HG02973 (cell line): ENCODE measurements around the gene OR2A14.
"Not testable (repeated sequence)": the region's sequence is repeated elsewhere in the genome, so short reads cannot be mapped to it uniquely, and the experiment has no call there.

ENCODE experiments used
- ATAC-seq: cut with Tn5 transposase; IDR thresholded peaks from one replicate; pipeline ENCODE4 v1.9.1; 2021; ENCODE audit warnings: moderate library complexity; ENCODE audit not compliant: unreplicated experiment

Gene OR2A14

DNA sequence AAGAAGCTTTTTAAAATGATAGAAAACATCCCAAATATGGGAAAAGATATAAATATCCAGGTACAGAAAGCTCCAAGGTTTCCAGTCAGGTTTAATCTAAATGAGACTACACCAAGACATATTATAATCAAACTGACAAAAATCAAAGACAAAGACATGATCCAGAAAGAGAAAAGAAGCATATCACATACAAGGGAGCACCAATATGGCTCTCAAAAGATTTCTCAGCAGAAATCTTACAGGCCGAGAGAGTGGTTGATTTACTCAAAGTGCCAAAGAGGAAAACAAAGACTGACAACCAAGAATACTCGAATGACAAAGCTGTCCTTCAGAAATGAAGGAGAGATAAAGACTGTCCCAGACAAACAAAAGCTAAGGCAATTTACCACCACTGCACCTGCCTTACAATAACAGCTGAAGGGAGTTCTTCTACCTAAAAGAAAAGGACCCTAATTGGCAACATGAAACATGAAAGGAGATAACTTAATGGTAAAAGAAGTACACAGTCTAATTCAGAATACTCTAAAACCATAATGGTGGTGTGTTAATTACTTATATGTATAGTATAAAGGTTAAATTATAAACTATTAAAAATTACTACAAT is 25.4 kb downstream of the OR2A14 start:
- no peak for ATAC-seq

DNA sequence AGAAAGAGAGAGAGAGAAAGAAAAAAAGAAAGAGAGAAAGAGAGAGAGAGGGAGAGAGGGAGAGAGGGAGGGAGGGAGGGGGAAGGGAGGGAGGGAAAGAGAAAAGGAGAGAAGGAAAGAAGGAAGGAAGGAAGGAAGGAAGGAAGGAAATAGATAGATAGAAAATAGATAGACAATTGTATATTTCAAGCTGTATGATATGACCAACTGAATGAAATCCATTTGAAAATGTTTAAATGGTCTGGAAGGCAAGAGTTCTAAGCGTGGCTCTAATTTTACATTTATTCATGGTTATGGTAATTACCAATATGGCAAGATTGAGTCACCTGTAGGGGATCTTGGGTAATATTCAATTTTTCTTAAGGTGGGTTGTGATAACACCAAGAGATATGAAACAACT is 35.9 kb downstream of the OR2A14 start:
- no peak for ATAC-seq

DNA sequence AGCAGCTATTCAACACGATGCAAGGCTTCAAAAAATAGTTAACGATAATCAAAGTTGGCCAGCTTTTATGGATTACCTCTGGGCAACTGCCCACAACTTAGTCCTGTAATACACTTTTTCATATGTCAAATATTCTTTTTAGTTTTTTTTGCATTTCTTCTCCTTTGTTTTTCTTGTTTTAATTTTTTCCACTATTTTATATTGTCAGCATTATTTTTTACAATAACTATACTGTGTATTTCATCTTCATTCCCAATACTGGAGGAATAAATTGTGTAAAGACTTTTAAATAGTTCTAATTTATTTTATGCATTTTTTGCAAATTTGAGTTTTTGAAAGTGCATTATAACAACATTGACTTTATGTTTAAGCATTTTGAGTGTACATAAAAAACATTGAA is 41.8 kb downstream of the OR2A14 start:
- ATAC-seq: no peak

DNA sequence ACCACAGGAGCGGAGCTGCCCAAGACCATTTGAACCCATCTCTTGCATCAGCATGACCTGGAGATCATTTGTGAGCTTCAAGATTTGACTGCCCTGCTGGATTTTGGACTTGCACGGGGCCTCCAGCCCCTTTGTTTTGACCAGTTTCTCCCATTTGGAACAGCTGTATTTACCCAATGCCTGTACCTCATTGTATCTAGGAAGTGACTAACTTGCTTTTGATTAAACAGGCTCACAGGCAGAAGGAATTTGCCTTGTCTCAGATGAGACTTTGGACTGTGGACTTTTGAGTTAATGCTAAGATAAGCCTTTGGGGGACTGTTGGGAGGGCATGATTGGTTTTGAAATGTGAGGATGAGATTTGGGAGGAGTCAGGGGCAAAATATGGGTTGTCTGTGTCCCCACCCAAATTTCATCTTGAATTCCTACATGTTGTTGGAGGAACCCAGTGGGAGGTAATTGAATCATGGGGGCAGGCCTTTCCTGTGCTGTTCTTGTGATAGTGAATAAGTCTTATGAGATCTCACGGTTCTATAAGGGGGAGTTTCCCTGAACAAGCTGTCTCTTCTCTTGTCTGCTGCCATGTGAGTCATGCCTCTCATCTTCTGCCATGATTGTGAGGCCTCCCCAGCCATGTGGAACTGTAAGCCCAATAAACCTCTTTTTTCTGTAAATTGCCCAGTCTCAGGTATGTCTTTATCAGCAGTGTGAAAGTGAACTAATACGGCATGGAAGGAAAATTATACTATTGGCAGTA is 48.8 kb downstream of the OR2A14 start:
- ATAC-seq: not testable (repeated sequence)

DNA sequence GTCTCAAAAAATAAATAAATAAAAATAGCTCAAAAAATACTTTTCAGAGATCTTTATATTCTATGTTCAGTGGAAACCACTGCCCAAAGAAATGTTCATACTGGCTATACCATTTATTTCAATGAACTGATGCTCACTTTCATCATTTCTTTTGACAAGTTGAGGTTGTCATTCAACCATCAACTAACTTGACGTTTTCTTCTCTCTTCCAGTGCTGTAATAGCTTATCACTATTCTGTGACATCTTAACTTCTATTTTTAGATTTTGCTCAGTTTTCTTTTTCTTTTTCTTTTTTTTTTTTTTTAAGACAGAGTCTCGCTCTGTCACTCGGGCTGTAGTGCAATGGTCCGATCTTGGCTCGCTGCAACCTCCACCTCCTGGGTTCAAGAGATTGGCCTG is 51.6 kb downstream of the OR2A14 start:
- no peak for ATAC-seq

DNA sequence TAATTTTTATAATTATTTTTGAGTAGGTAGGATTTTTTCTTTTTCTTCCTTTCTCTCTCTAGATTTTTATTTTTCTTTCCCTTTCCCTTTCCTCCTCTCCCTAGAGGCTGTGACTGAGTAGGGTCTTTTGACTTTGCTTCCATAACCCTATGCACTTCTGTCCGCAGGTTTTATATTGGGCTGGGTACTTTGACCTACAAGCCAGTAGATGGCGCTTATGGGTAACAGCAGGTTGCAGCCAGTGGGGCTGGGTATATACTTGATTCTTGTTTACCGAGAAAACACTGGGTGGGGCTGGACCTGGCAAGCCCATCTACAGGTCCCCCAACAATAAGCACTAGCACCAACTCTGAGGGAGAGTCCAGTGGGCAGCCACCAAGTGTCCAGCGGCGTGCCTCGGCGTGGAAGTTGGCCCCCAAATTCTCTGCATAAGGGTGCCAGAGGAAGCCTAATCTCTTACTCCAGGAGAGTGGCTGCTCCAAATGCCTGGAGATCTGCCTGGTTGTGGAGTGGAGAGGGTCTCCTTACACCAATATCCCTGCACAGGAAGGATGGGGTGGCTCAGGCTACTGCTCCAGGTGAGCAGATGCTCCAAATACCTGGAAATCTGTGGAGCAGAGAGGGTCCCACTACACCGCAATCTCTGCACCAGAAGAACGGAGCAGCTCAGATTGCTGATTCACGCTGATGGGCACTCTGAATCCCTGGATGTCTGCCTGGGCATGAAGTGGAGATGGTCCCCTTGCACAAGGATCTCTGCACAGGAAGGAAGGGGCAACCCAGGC is 55.6 kb downstream of the OR2A14 start:
- ATAC-seq: peak; percentile 99

DNA sequence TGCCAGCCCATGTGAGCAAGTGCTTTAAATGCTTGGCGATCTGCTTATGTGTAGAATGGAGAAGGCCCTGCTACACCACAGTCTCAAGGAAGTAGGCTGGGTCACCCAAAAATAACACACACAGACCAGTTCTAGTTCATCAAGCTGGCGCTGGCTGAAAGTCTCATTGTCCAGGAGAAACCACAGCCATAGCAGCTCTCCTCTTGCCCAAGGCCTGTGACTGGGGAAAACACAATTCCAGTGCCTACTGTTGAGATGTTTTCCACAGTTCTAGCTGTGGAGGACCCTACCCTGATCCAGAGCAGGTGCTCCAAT is 56.1 kb downstream of the OR2A14 start:
- not testable (repeated sequence) for ATAC-seq
